DND-41 (cell line): ENCODE measurements around the gene POTEM.
"Not testable (repeated sequence)": the region's sequence is repeated elsewhere in the genome, so short reads cannot be mapped to it uniquely, and the experiment has no call there.

Source experiments
- CTCF ChIP-seq: IDR thresholded peaks from 2 replicates; pipeline ENCODE4 v1.5.1; 2012; ENCODE audit warnings: borderline replicate concordance, low read length, moderate library complexity, mild to moderate bottlenecking; ENCODE audit not compliant: poor library complexity, severe bottlenecking; ENCODE audit errors: extremely low read depth
- EZH2 ChIP-seq: IDR thresholded peaks from 3 replicates; pipeline ENCODE4 v1.6.1; 2012; ENCODE audit warnings: borderline replicate concordance, low read depth, mild to moderate bottlenecking, moderate library complexity, low read length, inconsistent platforms; ENCODE audit not compliant: severe bottlenecking

DNA sequence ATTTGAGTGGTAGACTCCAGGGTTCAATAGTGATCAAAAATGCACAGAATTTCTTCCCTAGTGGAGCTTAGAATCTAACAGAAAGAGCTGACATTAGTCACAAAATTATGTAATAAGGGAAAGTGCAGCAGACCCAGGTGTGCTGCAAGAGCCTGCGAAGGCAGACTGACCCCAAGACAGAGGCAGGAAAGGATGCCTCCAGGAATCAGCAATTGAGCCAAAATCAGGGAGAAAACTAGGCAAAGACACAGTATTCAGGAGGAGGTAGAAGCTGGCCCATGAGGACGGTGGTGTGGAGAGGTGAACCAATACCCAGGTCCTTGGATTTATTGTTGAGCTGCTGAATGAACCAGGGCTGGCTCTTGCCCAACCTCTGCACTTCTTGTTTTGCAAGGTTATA is 76.2 kb downstream of the POTEM start:
- TF ChIP-seq CTCF, EZH2: not testable (repeated sequence)
